Amniotic stem cell (primary cell): Measurements from ENCODE around the gene SMAD6.
A peak's percentile ranks its signal among the peaks of the same experiment; 100 is the strongest.

Experiments used
- DNase-seq: peaks from one replicate; lab custom pipeline; 2025; lab: John Stamatoyannopoulos, UW

SMAD6 gene

DNA sequence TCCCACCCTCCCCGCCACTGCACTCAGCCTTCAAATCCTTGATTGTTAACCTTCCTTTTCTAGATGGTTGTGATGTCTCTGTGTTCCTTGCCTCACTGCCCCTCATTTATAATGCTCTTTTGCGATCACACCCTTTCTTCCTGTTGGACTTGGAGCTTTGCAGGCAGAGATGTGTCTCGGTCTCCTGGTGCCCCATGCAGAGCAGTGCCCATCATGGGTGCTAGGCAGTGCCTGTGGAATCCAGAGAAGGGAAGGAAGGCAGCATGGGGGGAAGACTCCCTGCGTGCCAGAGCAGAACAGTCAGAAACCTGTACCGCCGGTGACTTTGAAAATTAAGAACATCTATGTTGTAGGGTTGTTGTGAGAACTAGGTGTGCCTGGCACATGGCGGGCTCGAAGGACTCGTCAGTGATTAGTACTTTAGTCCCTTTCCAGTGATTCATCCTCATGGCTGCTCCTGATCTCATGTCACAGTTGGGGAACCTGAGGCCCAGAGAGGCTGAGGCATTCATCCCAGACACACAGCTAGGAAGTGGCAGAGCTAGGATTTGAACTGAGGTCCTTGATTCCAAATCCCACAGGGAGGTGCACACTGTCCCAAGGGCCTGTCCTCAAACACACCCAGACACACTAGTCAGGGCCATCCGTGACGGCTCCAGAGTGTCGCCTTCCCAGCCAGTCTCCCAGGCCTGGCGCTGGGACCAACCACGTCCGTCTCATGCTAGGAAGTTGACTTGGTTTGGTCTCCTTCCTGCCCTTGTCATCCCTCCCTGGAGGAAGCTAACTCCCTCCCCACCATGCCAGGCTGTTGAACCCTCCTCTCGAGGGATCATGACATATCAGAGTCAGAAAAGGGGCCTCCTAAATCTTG, 58.3 kb downstream of the SMAD6 start:
- no peak for DNase-seq

DNA sequence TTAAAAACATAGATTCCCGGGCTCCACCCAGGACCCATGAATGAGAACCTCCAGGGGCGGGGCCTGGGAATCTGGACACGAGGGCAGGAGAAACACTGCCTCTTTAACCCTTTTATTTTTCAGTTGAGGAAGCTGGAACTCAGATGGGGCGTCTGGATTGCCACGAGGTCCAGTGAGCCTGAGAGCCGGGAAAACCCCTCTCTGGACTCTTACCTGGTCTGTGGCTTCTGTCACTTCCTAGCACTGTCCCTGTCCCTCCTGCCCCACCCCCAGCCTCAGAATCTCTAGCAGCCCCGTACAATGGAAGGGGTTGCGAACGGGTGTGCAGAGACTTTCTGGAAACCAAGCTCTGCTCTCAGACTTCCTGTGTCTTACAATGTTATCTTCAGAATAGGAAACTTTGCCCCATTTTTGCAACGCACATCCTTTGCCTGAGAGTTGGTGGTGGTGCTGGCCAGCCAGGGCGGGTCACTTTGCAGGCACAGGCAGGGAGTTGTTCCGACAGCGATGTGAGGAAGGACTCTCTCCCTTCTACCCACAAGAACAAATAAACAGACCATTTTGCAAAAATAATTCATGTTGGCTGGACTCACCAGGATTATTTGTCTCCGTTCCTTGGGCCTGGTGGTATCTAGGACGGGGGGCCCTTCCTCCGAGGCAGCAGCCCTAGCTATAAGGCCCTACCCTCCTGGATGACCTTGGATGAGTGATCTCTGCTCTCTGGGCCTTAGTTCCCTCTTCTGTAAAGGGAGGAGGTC, 59.1 kb downstream of the SMAD6 start:
- no peak for DNase-seq

DNA sequence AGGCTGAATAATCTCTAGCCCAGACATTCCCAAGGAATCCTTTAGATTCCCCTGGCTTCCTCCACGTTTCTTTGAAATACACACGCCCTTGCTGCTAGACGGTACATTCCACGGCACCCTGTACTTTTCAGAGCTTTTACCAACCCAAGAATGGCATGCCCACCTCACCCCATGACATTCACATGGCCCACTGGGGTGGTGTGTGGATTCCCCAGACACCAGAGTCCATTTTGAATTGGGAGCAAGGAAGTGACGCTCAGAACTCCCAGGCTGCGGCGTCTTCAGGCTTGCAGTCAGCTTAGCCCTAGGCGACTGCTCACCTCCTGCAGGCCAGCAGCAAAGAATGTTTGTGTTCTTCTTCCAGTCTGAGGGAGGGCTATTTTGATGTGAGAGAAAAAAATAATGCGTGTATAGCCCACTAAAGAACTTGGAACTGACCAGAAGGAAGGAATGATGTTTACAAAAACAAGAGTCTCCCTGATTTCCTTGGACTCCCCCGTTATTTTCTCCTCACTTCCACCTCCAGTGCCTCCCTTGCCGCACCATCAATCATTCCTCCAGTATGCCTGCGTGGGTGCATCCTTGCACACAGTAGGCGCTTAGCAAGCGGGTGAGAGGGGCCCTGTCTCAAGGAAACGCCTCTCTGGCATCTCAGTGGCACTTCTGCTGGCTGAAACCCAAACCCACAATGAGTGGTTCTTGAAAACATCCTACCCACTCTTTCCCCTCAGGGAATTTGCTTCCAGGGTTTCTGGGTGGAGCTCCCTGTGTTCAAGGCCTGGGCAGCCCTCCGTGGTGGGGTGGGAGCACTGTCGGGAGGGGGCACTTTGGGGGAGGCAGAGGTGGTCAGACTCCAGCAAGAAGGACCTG, 59.9 kb downstream of the SMAD6 start:
- DNase-seq, result no peak

DNA sequence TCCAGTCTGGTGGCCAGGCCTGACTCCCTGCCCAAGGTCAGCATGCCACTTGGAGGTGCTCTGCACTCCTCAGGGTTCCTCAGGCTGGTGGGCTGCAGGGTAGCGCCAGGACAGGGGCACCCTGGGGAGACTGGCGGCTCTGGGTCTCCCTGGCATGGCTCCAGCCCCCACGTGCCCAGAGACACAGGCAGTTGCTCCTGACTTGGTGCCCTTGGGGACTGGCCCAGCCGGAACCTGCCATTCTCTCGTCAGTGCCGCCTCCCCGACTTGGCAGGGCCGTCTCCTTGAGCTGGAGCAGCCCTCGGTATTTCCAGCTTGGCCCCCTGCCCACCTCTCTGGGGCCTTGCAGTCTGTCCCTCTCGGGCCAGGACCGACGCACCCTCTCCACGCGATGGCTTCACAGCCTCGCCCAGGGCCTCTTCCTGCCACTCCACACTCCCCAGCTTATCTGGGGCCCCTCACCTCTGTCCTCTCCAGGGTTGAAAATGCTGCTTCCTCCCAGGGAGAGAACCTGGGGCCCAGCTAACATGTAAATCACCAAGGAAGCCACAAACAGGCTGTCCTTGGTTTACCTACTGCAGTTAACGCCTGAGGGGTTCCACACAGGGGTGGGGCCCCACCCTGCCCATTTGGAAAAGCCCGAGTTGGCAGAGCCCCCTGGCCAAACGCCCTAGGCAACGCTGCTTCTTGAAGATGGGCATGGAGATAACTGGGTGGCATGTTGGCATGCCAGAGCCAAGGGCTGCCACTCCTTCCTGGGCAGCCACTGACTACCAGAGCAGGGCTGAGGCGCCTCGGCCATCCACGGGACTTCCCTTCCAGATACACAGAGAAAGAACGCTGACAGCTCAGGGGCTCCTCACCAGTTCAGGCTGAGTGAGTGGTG, 61.4 kb downstream of the SMAD6 start:
- no peak for DNase-seq

DNA sequence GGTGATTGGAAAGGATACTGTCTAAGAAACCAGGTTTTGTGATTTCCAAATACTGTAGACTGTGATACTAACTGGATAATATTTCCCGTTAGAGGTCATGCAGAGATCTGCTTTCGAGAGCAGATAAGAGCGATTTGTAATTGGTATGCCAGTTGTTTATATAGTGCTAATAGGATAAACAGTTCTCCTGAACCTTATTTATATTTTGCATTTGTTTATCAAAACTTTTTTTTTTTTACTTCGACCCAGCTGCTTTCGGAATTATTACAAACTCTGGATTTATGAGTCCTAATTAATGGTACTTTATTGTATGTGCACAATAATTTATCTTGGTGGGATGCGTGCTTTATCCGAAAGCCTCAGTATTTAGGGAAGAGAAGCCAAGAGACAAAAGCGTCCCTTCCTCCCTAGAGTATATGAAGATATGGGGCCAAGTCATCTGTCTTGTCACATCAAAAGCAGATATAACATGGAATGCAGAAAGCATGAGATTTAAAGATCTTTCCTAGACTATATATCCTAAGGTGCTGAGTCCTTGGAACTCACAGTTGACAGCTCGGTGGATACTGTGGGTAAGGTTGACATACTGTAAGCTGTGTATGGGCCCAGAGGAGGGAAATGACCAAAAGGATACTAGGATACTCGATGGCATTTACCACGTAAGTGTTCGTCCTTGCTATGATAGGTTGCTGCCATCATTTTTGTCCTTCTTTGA, 62.2 kb downstream of the SMAD6 start:
- DNase-seq, result no peak

DNA sequence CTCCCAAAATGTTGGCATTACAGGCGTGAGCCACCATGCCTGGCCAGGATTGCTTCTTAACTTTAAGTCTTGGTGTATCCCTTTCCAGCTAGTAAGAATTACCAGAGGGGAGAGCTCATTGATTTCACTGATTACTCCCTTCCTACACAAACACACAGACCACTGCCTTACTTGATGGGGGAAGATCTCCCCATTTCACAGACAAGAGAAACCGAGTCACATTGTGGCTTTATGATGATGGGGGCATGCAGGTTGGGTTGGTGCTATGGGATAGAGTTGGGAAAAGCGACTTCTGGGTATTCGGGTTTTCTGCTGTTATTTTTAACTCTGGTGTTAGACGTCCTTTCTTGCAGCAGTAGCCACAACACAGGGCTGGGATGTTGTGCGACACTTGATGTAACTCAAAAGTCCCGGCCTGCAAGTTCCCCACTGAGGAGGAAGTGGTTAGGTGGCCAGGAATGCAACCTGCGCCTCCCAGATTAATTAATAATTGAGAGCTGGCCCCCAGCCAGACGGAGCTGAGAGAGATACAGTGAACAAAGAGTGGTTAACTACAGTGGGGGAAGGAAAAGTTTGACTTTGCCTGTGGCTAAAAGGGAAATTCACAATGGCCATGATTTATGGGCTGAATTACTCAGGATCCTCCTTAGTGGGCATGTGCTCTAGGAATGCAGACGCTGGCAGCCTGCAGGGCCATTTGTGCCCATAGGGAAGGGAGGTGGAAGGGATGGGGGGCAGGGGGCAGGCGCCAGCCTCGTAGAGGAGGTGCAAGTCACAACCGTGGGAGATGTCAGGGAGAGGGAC, 63.6 kb downstream of the SMAD6 start:
- DNase-seq, result no peak

DNA sequence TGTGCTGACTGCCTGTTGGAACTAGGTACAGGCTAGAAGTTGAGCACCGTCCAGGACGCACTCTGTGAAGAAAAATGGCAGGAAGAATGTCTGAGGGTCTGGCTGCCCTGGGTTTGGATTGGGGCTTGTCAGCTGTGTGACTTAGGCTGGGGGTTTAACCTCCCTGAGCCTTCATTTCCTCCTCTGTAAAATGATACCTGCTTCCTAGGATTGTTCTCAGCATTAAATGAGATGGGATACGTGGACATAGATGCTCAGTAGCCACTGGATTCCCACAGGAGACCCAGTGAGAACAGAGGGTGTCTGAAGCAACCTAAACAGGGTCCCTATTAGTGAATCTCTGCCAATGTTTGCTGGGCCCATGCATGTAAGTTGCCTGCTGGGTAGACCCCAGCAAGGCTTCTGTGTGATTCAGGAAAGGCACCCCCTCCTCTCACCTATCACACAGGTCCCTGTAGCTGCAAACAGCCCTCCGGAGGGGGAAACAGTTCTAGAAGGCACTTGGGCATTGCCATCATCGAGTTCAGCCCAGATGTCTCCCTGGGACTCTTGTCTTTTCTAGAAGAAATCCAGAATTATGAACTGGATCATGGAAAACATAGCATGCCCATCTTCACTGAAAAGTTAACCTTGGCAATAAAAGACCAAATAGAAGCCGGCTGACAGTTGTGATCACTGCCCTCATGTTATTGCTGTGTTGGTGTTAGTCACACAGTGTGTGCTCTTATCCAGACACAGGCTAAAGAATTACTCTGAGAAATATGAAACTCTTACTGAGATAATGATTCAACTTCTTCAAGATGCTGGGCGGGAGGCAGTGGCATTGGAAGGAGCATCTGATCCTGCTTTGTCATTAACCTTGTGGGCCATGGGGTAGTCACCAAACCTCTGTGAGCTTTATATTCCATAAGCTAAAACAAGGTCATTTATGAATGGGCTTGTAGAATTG, 64.5 kb downstream of the SMAD6 start:
- DNase-seq, result no peak

DNA sequence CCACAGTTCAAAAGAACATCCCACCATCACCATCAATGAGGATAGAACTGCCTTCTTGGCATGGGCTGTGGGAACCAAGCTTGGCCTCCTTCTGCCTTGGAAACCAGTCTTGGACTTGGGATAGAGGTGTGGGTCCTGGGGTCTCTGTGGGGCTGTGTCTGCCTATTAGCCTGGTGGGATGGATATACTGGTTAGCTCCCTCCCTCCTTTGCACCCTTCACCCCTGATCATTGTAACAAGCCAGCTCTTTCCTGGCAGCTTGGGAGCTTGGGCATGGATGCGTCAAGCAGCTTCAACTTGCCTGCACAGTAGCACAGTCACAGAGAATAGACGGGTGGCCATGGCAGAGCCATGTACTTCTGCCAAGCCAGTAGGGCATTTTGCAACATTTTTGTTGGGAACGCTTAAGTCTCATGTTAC, 65.2 kb downstream of the SMAD6 start:
- DNase-seq, result no peak

DNA sequence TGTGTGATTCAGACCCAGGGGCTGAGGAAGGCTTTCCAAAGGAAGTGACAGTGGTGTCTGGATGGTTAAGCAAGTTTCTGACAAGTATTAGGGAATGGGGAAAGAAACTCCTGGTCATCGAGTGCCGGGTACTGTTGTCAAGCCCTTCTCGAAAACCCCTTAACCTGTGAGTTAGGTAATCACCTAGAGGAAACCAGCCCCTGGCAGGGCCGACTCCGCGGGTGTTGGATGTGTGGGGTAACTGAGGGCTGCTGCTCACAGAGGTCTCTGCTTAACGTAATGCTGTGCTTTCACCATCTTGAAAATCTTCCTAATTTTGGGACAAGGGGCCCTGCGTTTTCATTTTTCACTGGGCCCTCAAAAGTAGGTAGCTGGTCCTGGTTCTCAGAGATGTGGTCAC, 67.0 kb downstream of the SMAD6 start:
- no peak for DNase-seq

DNA sequence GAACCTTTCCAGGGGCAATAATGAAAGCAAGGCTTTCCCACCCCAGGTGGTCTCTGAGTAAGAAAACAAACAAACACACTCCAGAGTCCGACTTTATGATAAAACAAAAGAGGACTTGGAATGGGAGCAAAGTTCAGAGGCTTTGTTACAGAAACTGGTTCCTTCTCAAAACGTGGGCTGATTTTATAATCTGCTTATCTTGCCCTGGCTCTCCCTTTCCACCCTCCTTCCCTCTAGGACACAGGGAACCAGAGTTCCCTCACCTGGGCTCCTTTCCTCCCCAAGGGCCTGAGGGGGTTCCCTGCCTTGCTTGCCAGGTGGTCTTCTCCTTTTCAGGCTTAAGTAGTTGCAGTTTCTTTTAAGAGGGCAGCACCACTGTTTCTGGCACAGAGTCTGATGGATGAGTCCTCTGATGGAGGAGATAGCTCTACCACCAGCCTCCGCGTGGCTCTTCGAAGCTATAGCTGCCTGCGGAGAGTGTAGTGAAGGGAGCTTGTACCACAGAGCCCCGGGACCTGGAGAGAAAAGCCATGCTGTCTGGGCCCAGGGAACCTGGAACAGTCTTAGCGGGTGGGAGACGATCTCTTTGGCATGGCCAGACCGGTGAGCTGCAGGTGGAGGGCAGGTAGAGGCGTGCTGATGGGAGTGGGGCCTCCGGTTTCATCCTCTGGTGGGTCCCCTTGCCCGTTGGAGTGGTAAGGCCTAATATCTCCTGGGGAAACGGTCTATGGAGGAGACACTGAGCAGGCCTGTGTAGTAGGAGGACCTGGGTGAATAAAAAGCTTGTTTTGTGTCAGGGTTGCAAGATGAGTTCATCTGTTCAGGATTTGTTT, 68.7 kb downstream of the SMAD6 start:
- DNase-seq, result no peak

DNA sequence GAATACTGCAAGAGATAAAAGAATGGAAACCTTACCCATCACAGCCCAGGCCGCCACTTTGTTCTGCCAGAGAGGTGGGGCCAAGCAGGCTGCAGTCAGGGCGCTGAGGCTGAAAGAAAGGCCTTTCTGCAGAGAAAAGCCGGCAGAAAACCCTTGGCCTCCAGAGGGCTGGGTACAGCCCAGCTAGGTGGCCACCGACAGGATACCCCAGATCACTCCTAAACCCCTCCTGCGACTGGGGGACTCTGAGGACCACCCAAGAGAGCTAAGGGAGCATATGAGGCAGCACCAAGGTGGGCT, 69.3 kb downstream of the SMAD6 start:
- DNase-seq, result no peak

DNA sequence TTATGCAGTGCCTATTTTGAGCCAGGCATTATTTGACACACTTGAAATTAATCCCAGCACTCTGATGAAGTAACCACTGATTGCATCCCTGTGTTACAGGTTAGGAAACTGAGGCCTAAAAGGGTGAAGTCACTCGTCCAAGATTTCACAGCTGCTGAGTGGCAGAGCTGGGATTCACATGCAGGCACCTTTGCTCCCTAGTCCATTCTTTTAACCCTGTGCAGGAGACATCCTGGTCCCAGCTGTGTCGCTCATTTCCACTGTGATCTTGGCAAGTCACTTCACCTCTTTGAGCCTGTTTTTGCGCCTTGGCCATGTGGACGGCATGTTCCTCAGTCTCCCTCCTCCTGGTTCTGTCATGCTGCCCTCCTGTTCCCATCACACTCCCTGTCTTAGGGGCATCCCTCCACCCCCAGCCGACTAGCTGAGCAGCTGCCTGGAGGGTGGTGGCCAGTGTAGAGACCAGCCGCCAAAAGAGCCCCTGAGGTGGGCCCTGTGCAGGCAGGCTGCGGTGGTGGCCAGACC, 70.6 kb downstream of the SMAD6 start:
- DNase-seq, result no peak

DNA sequence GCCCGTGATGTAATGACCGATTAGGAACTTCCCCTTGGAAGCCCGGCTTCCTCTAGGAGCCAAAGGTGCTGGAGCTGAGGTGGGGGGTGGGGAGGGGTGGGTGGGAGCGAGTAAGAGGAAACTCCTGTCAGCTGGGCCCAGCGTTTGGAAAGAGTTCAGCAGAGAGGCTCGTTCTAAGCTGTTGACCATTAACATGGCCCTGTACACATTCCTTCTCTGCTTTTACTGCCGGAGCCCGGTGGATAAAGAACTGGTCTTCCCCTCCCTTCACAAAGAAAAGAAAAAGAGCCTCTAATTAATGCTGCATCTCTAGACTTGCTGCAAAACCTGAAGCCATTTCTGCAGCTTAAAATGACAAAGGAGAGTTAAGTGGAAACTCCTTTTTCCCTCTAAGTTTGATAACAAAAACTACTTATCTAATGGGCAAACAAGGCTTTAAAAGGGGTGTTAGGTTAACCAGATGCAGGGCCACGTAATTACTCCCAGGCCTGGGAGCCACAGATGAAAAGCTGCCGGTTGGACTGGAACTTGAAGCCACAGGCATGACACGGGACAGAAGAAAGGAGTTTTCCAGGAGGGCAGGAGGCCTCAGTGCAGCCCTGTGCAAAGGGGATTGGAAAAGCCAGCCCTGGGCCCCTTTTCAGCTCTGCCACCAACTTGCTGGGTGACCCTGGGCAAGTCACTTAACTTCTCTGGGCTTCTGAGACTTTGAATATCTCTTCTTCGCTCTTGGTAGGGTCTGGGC, 71.3 kb downstream of the SMAD6 start:
- DNase-seq, result no peak

DNA sequence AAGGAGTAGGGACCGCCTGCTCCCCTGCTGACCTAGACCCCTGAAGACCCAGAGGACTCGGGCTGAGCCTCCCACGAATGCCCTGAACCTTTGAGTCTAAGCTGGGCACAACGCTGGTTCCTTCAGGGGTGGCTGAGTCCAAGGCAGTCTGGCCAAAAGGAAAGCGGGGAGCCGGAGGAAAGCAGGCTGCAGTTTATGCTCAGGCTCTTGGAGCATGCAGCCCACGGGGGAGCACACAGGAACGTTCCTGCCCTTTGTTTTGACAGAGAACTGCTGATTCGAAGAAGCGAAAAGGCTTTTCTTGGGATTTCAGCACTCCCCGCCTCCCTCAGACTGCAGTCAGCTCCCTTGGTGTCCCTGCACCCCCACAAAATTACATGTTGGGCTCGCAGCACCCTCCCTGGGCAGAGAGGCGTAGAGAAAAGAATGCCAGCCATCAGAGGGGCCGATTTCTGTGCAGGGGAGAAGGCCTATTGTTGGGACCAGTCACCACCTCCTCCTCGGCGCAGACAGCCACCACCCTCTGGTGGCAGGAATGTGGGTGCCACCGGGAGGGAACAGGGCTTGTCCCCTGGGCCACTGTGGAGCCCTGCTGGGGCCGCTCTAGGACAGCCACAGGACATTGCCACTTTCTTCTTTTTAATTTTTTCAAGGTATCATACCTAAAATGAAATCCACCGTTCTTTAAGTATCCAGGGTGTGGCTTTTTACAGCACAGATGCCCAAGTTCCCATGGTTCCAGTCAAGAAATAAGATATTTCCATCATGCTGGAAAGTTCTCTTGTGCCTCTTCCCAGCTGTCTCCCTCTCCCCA, 72.2 kb downstream of the SMAD6 start:
- peak; percentile 24 for DNase-seq

DNA sequence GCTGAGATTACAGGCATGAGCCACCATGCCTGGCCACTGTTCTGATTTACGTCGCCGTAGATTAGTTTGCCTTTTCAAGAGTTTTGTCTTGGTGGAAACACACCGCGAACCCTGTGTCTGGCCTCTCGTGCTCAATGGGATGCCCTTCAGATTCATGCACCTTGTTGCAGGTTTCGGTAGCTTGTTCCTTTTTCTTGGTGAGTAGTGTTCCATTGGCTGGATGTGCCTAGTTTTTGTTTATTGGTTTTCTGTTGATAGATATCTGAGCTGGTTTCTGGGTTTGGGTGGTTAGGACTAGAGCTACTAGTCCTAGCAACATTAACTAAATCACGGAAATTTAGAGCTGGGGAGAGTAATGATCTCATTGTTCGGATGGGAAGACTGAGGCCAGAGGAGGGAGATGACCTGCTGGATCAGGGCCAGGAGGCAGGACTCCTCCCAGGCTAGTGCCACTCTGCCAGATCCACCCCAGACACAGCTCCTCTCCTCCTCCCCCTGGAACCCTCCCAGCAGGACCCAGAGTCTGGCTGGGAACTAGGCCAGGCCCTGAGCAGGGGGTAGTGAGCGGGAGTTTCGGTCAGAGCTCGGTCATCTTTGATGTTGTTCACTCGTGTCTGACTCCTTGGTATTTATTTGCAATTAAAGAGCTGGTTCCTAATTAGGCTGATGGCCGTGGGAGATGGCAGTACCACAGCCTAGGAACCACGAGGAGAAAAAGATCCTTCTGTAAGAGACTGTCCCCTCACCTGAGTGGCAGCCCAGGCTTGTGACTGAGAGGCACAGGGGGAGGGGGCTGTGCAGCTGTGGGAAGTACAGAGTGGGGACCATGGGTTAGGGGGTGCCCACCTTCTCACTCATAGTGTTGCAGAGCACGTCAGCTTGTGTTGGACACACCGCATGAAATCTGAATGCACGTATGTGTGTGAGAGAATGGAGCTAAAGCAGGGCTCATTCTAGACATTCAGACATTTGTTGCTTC, 73.4 kb downstream of the SMAD6 start:
- DNase-seq, result no peak
